Prostate gland (tissue), 2 donors: ENCODE data around the gene SUFU.
A peak's percentile ranks its signal among the peaks of the same experiment; 100 is the strongest.

Source experiments
- CTCF ChIP-seq, 4 experiments: fragments of 200-600 bp in 2 of 4; fragments of 450-650 bp in 2 of 4; sonication (generic) in 2 of 4; IDR thresholded peaks; 1 replicate in 3 of 4; 2 replicates in 1 of 4; pipeline ENCODE4 v1.5.1; 2016 to 2019; ENCODE audit warnings: antibody characterized with exemption in 4 of 4, mild to moderate bottlenecking in 2 of 4, moderate library complexity in 2 of 4
- POLR2A ChIP-seq: fragments of 450-650 bp; IDR thresholded peaks from one replicate; pipeline ENCODE4 v1.6.1; 2016; ENCODE audit warnings: antibody characterized with exemption, mild to moderate bottlenecking

DNA sequence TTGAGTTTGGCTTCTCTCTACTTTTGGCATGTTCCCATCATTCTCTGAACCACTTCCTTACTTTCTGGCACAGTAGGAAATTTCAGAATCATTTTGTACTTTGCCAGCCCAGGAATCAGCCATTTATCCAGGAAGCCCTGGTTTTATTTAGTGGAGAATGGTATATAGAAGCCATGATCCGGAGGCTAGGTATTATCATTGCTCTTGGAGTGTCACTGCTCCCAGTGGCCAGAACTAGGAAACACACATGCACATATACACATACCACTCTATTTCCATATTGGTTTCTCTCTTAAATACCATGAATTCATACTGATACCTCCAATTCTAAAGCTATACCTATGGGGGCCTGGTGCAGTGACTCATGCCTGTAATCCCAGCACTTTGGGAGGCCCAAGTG, 36.3 kb downstream of the SUFU start:
- no peak for TF ChIP-seq POLR2A
- peak in 1 of 4 experiments; percentile 12 for TF ChIP-seq CTCF (IDR thresholded peaks at IDR 0.05)
